PC-3 (cell line): ENCODE results near the gene HNRNPL. TPM values are rescaled to one million over a fixed set of nuclear protein-coding genes. Genes with fewer than 3 reads are reported as not detected.
"Not testable (repeated sequence)": the region's sequence is repeated elsewhere in the genome, so short reads cannot be mapped to it uniquely, and the experiment has no call there.

Experiments
- ATAC-seq: fragments of 200-7000 bp; cut with Tn5 transposase; 2 replicates; pipeline ENCODE4 v1.9.1; 2020; ENCODE audit warnings: mild to moderate bottlenecking, moderate library complexity
- BruUV-seq: library from RNA; stranded (reverse); fragments of 400-500 nt; replicated peaks from 2 replicates; lab custom pipeline; 2021; lab: Mats Ljungman, UMichigan
- CTCF ChIA-PET: fragments of 300-600 bp; sonication (Branson Sonifier 250); formaldehyde crosslinking; loops from one replicate; lab custom pipeline; 2022; ENCODE audit warnings: antibody characterized with exemption; lab: Charles Lee
- POLR2A ChIA-PET: fragments of 300-600 bp; sonication (Branson Sonifier 250); formaldehyde crosslinking; loops from one replicate; lab custom pipeline; 2022; ENCODE audit warnings: antibody characterized with exemption; ENCODE audit not compliant: unreplicated experiment; lab: Charles Lee
- DNase-seq: peaks from one replicate; pipeline ENCODE4 v3.0.0-alpha.2; 2015
- H2AFZ ChIP-seq: fragments of 300-600 bp; sonication (generic); 2 replicates; pipeline ENCODE4 v1.6.0; 2016; ENCODE audit warnings: antibody characterized with exemption, low read length
- H3F3A ChIP-seq: fragments of 300-600 bp; sonication (generic); one replicate; pipeline ENCODE4 v1.6.0; 2017; ENCODE audit warnings: antibody characterized with exemption, low read length, control low read depth, mild to moderate bottlenecking; ENCODE audit not compliant: unreplicated experiment
- H3K27ac ChIP-seq: fragments of 300-600 bp; sonication (generic); 2 replicates; pipeline ENCODE4 v1.5.1; 2016; ENCODE audit warnings: mild to moderate bottlenecking, low read length
- H3K27me3 ChIP-seq: fragments of 300-600 bp; sonication (generic); 2 replicates; pipeline ENCODE4 v1.6.1; 2016; ENCODE audit warnings: low read length, mixed read lengths
- H3K36me3 ChIP-seq: fragments of 300-600 bp; sonication (generic); 2 replicates; pipeline ENCODE4 v1.6.1; 2016; ENCODE audit warnings: low read depth, mixed run types, low read length, mixed read lengths
- H3K4me1 ChIP-seq: fragments of 300-600 bp; sonication (generic); 2 replicates; pipeline ENCODE4 v1.5.1; 2016; ENCODE audit warnings: low read length; ENCODE audit not compliant: insufficient read depth
- H3K4me2 ChIP-seq: fragments of 300-600 bp; sonication (generic); 2 replicates; pipeline ENCODE4 v1.6.0; 2016; ENCODE audit warnings: low read length
- H3K4me3 ChIP-seq: fragments of 300-600 bp; sonication (generic); 2 replicates; pipeline ENCODE4 v1.5.1; 2016; ENCODE audit warnings: mild to moderate bottlenecking, low read length, mixed read lengths
- H3K79me2 ChIP-seq: fragments of 300-600 bp; sonication (generic); 2 replicates; pipeline ENCODE4 v1.6.1; 2017; ENCODE audit warnings: low read length, mixed read lengths
- H3K9ac ChIP-seq: fragments of 300-600 bp; sonication (generic); 2 replicates; pipeline ENCODE4 v1.6.0; 2016; ENCODE audit warnings: mild to moderate bottlenecking, low read length
- H3K9me2 ChIP-seq: fragments of 300-600 bp; sonication (generic); replicated peaks from 2 replicates; pipeline ENCODE4 v1.6.1; 2016; ENCODE audit warnings: mixed run types, low read length, mixed read lengths
- H3K9me3 ChIP-seq: fragments of 300-600 bp; sonication (generic); 2 replicates; pipeline ENCODE4 v1.6.1; 2016; ENCODE audit warnings: low read length, mixed read lengths
- H4K20me1 ChIP-seq: fragments of 300-600 bp; sonication (generic); 2 replicates; pipeline ENCODE4 v1.6.1; 2016; ENCODE audit warnings: low read length, mixed read lengths
- EZH2 ChIP-seq: fragments of 300-600 bp; sonication (generic); IDR thresholded peaks from one replicate; pipeline ENCODE4 v1.6.1; 2017; ENCODE audit warnings: antibody characterized with exemption, mild to moderate bottlenecking, low read length; ENCODE audit not compliant: unreplicated experiment
- EZH2phosphoT487 ChIP-seq: fragments of 300-600 bp; sonication (generic); IDR thresholded peaks from 2 replicates; pipeline ENCODE4 v1.6.1; 2018; ENCODE audit warnings: mild to moderate bottlenecking, antibody characterized with exemption, low read length, borderline replicate concordance
- intact Hi-C: fragments of 100-400 bp; cut with micrococcal nuclease; formaldehyde crosslinking; loops from 2 replicates; pipeline ENCODE4 v1.9.0; 2023
- total RNA-seq: library from RNA; depleted of rRNA; stranded (reverse); fragments of >200 nt; gene quantifications from 2 replicates; pipeline ENCODE4 v1.2.3, GENCODE V29; 2014
- TF ChIP-seq, protein P1 (sequence below): fragments of 300-600 bp; sonication (generic); conservative IDR thresholded peaks from 2 replicates; pipeline ENCODE4 v1.5.1; 2017; ENCODE audit warnings: antibody characterized with exemption, low read depth, mild to moderate bottlenecking, low read length

Gene HNRNPL
- total RNA-seq, 1 experiment from 2014 or later: 315 TPM

DNA sequence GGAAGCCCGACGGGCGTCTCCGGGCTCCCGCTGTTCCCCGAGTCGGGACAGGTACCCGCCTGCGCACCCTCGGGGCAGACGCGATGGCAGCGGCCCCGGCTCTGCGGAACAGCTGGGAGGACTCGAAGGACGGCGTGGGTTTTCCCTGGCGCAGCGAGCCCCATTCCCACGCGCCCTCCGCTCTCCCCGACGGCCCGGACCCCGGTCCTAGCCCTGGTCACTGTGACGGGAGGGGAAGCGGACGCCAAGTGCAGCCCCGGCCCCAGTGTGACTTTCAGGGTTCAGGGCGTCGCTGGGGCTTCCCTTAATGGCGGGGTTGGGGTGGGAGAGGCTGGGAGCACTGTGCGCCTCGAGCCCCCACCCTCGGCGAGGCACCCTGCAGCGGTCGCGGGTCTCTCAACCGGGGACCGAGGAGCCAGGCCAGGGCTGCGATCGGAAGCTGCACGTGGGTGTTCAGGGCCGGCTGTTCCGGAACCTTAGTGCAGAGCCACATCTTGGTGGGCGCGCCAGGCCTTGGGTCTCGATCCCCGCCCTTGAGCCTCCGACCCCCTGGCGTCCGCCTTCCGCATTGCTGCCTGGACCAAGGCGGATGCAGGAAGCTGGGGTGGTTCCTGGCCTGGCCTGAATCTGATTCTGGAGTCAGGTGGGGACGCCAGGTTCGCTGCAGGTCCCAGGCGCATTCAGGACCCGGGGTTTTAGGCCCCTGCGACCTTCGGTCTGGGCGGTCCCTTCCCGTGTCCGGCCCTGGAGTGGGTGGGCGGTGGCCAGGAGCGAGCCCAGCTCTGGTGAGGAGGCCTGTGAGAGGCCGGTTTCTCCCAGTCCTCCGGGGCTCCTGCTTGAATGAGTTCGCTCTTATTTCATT lies 57.3 kb downstream of the HNRNPL start:
- ATAC-seq (no peak), DNase-seq (no peak)
- Histone ChIP-seq H3K4me2 (no peak overlapping the region), H3F3A (no peaks in the 10 kb centered on the region), H3K4me1 (no peaks in the 10 kb centered on the region), H3K4me3 (no peak overlapping the region), H3K79me2 (no peaks in the 10 kb centered on the region), H3K27ac (no peak overlapping the region), H2AFZ (no peak overlapping the region), H3K27me3 (no peaks in the 10 kb centered on the region), H4K20me1 (no peaks in the 10 kb centered on the region), H3K9me3 (no peaks in the 10 kb centered on the region), H3K36me3 (no peaks in the 10 kb centered on the region), H3K9ac (no peak overlapping the region), H3K9me2 (no peaks in the 10 kb centered on the region)
- BruUV-seq: no TSS peak
- TF ChIP-seq EZH2: no peak
- TF ChIP-seq, protein P1, sequence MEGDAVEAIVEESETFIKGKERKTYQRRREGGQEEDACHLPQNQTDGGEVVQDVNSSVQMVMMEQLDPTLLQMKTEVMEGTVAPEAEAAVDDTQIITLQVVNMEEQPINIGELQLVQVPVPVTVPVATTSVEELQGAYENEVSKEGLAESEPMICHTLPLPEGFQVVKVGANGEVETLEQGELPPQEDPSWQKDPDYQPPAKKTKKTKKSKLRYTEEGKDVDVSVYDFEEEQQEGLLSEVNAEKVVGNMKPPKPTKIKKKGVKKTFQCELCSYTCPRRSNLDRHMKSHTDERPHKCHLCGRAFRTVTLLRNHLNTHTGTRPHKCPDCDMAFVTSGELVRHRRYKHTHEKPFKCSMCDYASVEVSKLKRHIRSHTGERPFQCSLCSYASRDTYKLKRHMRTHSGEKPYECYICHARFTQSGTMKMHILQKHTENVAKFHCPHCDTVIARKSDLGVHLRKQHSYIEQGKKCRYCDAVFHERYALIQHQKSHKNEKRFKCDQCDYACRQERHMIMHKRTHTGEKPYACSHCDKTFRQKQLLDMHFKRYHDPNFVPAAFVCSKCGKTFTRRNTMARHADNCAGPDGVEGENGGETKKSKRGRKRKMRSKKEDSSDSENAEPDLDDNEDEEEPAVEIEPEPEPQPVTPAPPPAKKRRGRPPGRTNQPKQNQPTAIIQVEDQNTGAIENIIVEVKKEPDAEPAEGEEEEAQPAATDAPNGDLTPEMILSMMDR: no peak
- TF ChIP-seq EZH2phosphoT487: no peak
- ChIA-PET POLR2A (no interaction called here), CTCF (no interaction called here)
- intact Hi-C loops: no loop called here

DNA sequence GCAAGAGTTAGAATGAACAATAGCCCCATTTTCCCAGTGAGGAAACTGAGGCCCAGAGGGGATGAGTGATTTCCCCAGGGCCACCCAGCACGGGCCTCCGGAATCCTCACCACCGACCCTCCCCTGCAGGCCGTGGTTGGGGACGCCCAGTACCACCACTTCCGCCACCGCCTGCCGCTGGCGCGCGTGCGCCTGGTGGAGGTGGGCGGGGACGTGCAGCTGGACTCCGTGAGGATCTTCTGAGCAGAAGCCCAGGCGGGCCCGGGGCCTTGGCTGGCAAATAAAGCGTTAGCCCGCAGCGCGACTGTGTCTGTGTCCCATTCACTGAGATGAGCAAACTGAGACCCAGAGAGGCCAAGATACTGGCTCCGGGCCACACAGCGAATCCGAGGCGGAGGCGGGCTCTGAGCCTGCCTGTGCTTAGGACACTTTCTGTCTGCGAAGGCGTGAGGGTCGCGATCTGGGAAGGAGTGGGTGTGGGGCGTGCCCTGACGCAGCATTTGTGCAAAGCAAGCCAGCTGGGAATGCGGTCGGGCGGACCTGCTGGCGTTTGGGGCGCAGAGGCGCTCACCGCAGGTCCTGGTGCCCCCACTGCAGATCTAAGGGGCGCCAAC lies 58.2 kb downstream of the HNRNPL start:
- intact Hi-C loops, H3K36me3 ChIP-seq, CTCF ChIA-PET, H3K4me1 ChIP-seq, H3K27ac ChIP-seq, H3K9me3 ChIP-seq, H3K79me2 ChIP-seq, H3K4me2 ChIP-seq, H3K27me3 ChIP-seq, POLR2A ChIA-PET, H3K9me2 ChIP-seq, H4K20me1 ChIP-seq, H3K9ac ChIP-seq, DNase-seq, BruUV-seq, H3F3A ChIP-seq, H2AFZ ChIP-seq, H3K4me3 ChIP-seq: not testable (repeated sequence)
- ATAC-seq: peak; percentile 45; the same call in 1 of the 2 replicates

DNA sequence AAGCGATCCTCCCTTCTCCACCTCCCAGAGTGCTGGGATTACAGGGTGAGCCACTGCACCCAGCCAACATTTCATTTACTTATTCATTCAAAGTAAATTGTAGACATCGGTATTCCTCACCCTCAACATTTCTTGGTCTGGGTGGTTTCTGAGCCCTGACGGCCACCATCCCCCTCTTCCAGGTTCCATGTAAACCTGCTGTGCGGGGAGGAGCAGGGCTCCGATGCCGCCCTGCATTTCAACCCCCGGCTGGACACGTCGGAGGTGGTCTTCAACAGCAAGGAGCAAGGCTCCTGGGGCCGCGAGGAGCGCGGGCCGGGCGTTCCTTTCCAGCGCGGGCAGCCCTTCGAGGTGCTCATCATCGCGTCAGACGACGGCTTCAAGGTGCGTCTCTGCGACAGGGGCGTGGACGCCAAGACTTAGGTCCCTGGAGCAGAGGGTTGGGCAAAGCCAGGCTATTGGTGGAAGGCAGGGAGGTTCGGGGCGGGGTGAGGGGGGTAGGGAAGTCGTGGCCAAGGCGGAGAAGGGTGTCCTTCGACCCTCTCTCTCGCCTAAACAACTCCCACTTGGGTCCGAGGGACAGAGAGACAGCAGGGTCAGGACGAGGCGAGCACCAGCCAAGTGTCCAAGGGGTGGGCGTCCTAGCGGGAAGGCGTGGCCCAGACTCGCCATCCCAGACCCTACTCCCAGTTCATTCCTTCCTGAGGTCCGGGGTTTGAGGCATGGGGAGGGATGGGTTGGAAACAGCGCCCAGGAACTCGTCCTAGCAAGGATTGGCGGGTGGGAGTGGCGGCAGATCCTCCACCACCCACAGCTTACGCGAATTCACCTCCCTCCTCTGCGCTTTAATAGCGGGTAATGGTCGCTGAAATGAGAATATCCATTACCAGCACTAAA lies 59.0 kb downstream of the HNRNPL start:
- TSS peak; percentile 46 for BruUV-seq
- not testable (repeated sequence) for H4K20me1 ChIP-seq, ATAC-seq

More for the DNA sequence above, 59.0 kb downstream of the HNRNPL start:
- DNase-seq, H3K9me2 ChIP-seq, H3K4me1 ChIP-seq, H3K9ac ChIP-seq, CTCF ChIA-PET, H3K4me2 ChIP-seq, H3K27ac ChIP-seq, H3K27me3 ChIP-seq, H3F3A ChIP-seq, POLR2A ChIA-PET, H3K79me2 ChIP-seq, H3K9me3 ChIP-seq, H2AFZ ChIP-seq, H3K36me3 ChIP-seq, H3K4me3 ChIP-seq, intact Hi-C loops: not testable (repeated sequence)
